ENCODE results near the gene THRAP3. TPM values are rescaled to one million over a fixed set of nuclear protein-coding genes. Genes with fewer than 3 reads are reported as not detected.

Gene THRAP3
- total RNA-seq, 2 donors from 2014 or later, result 145 to 165 TPM

DNA sequence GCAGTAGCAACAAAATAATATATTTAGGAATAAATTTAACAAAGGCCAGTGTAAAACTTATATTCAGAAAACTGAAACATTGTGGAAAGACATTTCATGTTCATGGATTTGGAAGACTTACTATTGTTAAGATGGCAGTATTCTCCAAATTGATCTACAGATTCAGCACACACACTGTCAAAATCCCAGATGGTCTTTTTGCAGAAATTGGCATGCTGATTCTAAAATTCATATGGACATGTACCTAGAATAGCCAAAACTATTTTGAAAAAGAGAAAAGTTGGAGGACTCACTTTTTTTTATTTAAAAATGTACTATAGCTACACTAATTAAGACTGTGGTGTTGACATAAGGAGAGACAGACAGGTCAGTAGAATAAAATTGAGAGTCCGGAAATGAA, 50.0 kb downstream of the THRAP3 start:
- TF ChIP-seq, protein P1, sequence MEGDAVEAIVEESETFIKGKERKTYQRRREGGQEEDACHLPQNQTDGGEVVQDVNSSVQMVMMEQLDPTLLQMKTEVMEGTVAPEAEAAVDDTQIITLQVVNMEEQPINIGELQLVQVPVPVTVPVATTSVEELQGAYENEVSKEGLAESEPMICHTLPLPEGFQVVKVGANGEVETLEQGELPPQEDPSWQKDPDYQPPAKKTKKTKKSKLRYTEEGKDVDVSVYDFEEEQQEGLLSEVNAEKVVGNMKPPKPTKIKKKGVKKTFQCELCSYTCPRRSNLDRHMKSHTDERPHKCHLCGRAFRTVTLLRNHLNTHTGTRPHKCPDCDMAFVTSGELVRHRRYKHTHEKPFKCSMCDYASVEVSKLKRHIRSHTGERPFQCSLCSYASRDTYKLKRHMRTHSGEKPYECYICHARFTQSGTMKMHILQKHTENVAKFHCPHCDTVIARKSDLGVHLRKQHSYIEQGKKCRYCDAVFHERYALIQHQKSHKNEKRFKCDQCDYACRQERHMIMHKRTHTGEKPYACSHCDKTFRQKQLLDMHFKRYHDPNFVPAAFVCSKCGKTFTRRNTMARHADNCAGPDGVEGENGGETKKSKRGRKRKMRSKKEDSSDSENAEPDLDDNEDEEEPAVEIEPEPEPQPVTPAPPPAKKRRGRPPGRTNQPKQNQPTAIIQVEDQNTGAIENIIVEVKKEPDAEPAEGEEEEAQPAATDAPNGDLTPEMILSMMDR (conservative IDR thresholded peaks at IDR 0.05), result no peak
- Mint-ChIP-seq H3K9me3 (no peaks in the 10 kb centered on the region), H3K27me3 (ENCODE audit: insufficient read depth) (no peaks in the 10 kb centered on the region), H3K4me3 (no peak overlapping the region), H3K4me1 (no peaks in the 10 kb centered on the region), H3K27ac (no peak overlapping the region), H3K36me3 (ENCODE audit: low read depth) (peaks cover 37% of the 10 kb centered on the region)
- Histone ChIP-seq H3K4me3 (ENCODE audit: low read length) (no peak overlapping the region), H3K27ac (ENCODE audit: low read depth, low read length) (no peak overlapping the region), H3K27me3 (ENCODE audit: control insufficient read depth, insufficient read depth, low read length, poor library complexity, severe bottlenecking) (no peaks in the 10 kb centered on the region), H3K4me1 (ENCODE audit: control insufficient read depth, insufficient read depth, low read length) (no peaks in the 10 kb centered on the region), H3K36me3 (ENCODE audit: control insufficient read depth, insufficient read depth, low read length) (peaks cover 47% of the 10 kb centered on the region), H3K9ac (ENCODE audit: extremely low read depth, low read length, poor library complexity, severe bottlenecking) (no peak overlapping the region), H3K9me3 (ENCODE audit: control insufficient read depth, low read length) (no peaks in the 10 kb centered on the region)
- 100% methylated on average over 1 of the region's 1 CpG; no CpG with 5 or more reads in 1 of the 2 experiments for WGBS, 2 experiments (ENCODE audit: insufficient coverage in 1 of 2, insufficient read length in 1 of 2)
- no peak for DNase-seq

DNA sequence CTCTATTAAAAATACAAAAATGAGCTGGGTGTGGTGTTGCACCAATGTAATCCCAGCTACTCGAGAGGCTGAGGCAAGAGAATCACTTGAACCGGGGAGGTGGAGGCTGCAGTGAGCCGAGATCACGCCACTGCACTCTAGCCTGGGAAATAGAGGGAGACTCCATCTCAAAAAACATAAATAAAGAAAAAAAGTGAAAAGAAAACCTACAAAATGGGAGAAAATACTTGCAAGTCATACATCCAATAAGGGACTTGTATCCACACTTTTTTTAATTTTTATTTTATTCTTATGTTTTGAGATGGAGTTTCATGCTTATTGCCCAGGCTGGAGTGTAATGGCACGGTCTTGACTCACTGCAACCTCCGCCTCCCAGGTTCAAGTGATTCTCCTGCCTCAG, 52.4 kb downstream of the THRAP3 start:
- Histone ChIP-seq H3K4me1 (ENCODE audit: control insufficient read depth, insufficient read depth, low read length) (no peaks in the 10 kb centered on the region), H3K27me3 (ENCODE audit: control insufficient read depth, insufficient read depth, low read length, poor library complexity, severe bottlenecking) (no peaks in the 10 kb centered on the region), H3K27ac (ENCODE audit: low read depth, low read length) (no peak overlapping the region), H3K4me3 (ENCODE audit: low read length) (no peak overlapping the region), H3K9me3 (ENCODE audit: control insufficient read depth, low read length) (no peaks in the 10 kb centered on the region), H3K9ac (ENCODE audit: extremely low read depth, low read length, poor library complexity, severe bottlenecking) (no peak overlapping the region), H3K36me3 (ENCODE audit: control insufficient read depth, insufficient read depth, low read length) (peaks cover 53% of the 10 kb centered on the region)
- Mint-ChIP-seq H3K4me3 (no peak overlapping the region), H3K36me3 (ENCODE audit: low read depth) (peaks cover 34% of the 10 kb centered on the region), H3K4me1 (no peaks in the 10 kb centered on the region), H3K9me3 (no peaks in the 10 kb centered on the region), H3K27ac (no peak overlapping the region), H3K27me3 (ENCODE audit: insufficient read depth) (no peaks in the 10 kb centered on the region)
- no peak for DNase-seq
- WGBS, 2 experiments (ENCODE audit: insufficient coverage in 1 of 2, insufficient read length in 1 of 2), result 97 to 100% methylated on average over 2 to 6 of the region's 6 CpGs
- TF ChIP-seq, protein P1 (conservative IDR thresholded peaks at IDR 0.05), result no peak

DNA sequence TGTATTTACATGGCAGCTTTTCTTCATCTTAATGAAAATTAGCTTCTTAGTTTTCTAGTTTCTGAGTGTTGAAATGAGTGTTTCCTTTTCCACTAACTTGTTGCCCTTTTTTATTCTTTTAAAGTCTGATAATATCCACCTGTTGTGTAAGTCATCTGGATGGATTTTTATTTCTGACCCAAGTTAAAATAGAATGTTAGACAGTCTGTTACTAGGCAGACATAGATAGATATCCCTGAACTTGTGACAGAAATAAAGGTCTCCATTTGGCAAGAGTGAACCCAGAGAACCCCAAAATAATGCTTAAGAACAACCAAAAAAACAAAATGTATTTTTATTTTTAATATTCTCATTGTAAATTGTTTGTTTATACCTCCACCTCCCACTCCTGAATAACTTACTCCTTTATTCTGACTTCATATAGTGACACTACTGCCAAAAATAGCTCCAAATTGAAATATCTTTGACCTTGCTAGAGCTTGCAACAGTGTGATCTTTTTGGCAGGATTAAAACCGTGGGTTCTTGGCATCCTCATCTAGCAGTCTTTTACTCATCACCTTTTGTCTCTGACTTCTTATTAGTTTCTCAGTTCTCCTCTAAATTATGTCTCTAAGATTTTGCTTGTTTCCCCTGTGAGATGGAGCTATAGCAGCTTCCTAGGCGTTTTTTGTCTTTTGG, 55.0 kb downstream of the THRAP3 start:
- Histone ChIP-seq H3K9ac (ENCODE audit: extremely low read depth, low read length, poor library complexity, severe bottlenecking) (no peak overlapping the region), H3K9me3 (ENCODE audit: control insufficient read depth, low read length) (no peaks in the 10 kb centered on the region), H3K27me3 (ENCODE audit: control insufficient read depth, insufficient read depth, low read length, poor library complexity, severe bottlenecking) (no peaks in the 10 kb centered on the region), H3K4me3 (ENCODE audit: low read length) (no peak overlapping the region), H3K36me3 (ENCODE audit: control insufficient read depth, insufficient read depth, low read length) (peaks cover 56% of the 10 kb centered on the region), H3K4me1 (ENCODE audit: control insufficient read depth, insufficient read depth, low read length) (no peaks in the 10 kb centered on the region), H3K27ac (ENCODE audit: low read depth, low read length) (no peak overlapping the region)
- Mint-ChIP-seq H3K4me3 (no peak overlapping the region), H3K9me3 (no peaks in the 10 kb centered on the region), H3K27ac (no peak overlapping the region), H3K4me1 (no peaks in the 10 kb centered on the region), H3K36me3 (ENCODE audit: low read depth) (peaks cover 25% of the 10 kb centered on the region), H3K27me3 (ENCODE audit: insufficient read depth) (no peaks in the 10 kb centered on the region)
- 96 to 100% methylated on average over 1 of the region's 2 CpGs for WGBS, 2 experiments (ENCODE audit: insufficient coverage in 1 of 2, insufficient read length in 1 of 2)
- TF ChIP-seq, protein P1 (conservative IDR thresholded peaks at IDR 0.05), result no peak
- no peak for DNase-seq
